Activated CD8-positive, alpha-beta memory T cell treated with anti-CD3 and anti-CD28 coated beads, Interleukin-2, amount 10 ng/mL, durations not matched to agents 7 days and 5 days (primary cell): ENCODE results near the gene SLC4A3. TPM values are rescaled to one million over a fixed set of nuclear protein-coding genes. Genes with fewer than 3 reads are reported as not detected.
A peak's percentile ranks its signal among the peaks of the same experiment; 100 is the strongest.

Source experiments
- ATAC-seq: fragments of 150-1000 bp; cut with Tn5 transposase; one replicate; pipeline ENCODE4 v1.10.0; 2021; ENCODE audit warnings: moderate library complexity
- CTCF ChIA-PET: fragments of 350-600 bp; sonication (Branson Sonifier 250); formaldehyde crosslinking; loops from one replicate; lab custom pipeline; 2021; ENCODE audit warnings: antibody characterized with exemption; lab: Charles Lee
- DNase-seq: peaks from one replicate; pipeline ENCODE4 v3.0.0-alpha.2; 2020
- H3K27ac Mint-ChIP-seq: one replicate; pipeline ENCODE4 v1.8.0; 2021; ENCODE audit warnings: mild to moderate bottlenecking, mixed read lengths
- H3K27me3 Mint-ChIP-seq: one replicate; pipeline ENCODE4 v1.8.0; 2021; ENCODE audit warnings: mixed read lengths
- H3K36me3 Mint-ChIP-seq: one replicate; pipeline ENCODE4 v1.8.0; 2021; ENCODE audit warnings: mild to moderate bottlenecking, mixed read lengths
- H3K4me1 Mint-ChIP-seq: one replicate; pipeline ENCODE4 v1.8.0; 2021; ENCODE audit warnings: mixed read lengths
- H3K4me3 Mint-ChIP-seq: one replicate; pipeline ENCODE4 v1.8.0; 2021; ENCODE audit warnings: mild to moderate bottlenecking, moderate library complexity, mixed read lengths
- H3K9me3 Mint-ChIP-seq: one replicate; pipeline ENCODE4 v1.8.0; 2022; ENCODE audit warnings: low read depth, mixed read lengths
- total RNA-seq, 2 experiments: library from RNA; stranded (reverse); gene quantifications; one replicate each; pipeline ENCODE4 v1.2.3, GENCODE V29; 2021

The SLC4A3 gene
- total RNA-seq: not detected

- CTCF ChIA-PET: interaction anchor here (1.0 to 1.6 kb wide), 4 partner anchors 15 to 85 kb away, joined by 3 to 4 read pairs (median 3); no protein-coding TSS in a partner anchor
- peaks cover 35% of the 10 kb centered on the region for H3K27me3 Mint-ChIP-seq
- peaks cover 4% of the 10 kb centered on the region for H3K4me1 Mint-ChIP-seq
- DNase-seq (no peak), ATAC-seq (peak; percentile 75)
- H3K4me3 Mint-ChIP-seq: no peak within 1 kb of the TSS
- no peaks in the 10 kb centered on the region for H3K9me3 Mint-ChIP-seq
- no peaks in the 10 kb centered on the region for H3K36me3 Mint-ChIP-seq
- no peak within 1 kb of the TSS for H3K27ac Mint-ChIP-seq
These were observed at the start of gene SLC4A3 for GRCh38 chr2:219627103-219628100. Gene SLC4A3, plus strand, starts transcription at chr2:219627630. Its CDS starts 363 bp downstream, at chr2:219627993.

- DNase-seq (no peak), ATAC-seq (no peak)
- Mint-ChIP-seq H3K36me3 (no peaks in the 10 kb centered on the region), H3K27ac (no peak overlapping the region), H3K4me1 (no peaks in the 10 kb centered on the region), H3K4me3 (no peak overlapping the region), H3K27me3 (peaks cover 9% of the 10 kb centered on the region), H3K9me3 (no peaks in the 10 kb centered on the region)
- CTCF ChIA-PET: no interaction called here
These were observed 48.4 kb upstream of the SLC4A3 start for GRCh38 chr2:219578811-219579613.

DNA sequence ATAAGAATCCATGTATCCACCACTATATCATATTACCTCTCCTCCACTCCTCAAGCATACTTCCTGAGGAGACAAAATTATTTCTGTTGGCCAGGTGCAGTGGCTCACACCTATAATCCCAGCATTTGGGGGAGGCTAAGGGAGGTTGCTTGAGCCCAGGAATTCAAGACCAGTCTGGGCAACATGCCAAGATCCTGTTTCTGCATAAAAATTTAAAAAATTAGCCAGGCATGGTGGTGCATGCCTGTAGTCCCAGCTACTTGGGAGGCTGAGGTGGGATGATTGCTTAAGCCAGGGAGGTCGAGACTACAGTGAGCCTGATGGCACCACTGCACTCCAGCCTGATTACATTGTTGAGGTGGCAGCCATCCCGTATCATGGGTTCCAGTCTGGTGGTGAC is 46.1 kb upstream of the SLC4A3 start:
- Mint-ChIP-seq H3K27ac (no peak overlapping the region), H3K36me3 (no peaks in the 10 kb centered on the region), H3K4me3 (no peak overlapping the region), H3K27me3 (peaks cover 13% of the 10 kb centered on the region), H3K4me1 (no peaks in the 10 kb centered on the region), H3K9me3 (no peaks in the 10 kb centered on the region)
- DNase-seq (no peak), ATAC-seq (no peak)
- CTCF ChIA-PET: no interaction called here

GRCh38 chr2:219591091-219591490 is 36.3 kb upstream of the SLC4A3 start:
- Mint-ChIP-seq H3K4me1 (no peaks in the 10 kb centered on the region), H3K27me3 (peaks cover 5% of the 10 kb centered on the region), H3K27ac (no peak overlapping the region), H3K4me3 (no peak overlapping the region), H3K36me3 (no peaks in the 10 kb centered on the region), H3K9me3 (no peaks in the 10 kb centered on the region)
- CTCF ChIA-PET: interaction anchor here (0.7 kb wide), 1 partner anchor 50 kb away, joined by 3 read pairs; no protein-coding TSS in a partner anchor
- DNase-seq (no peak), ATAC-seq (no peak)

- CTCF ChIA-PET: interaction anchor here (1.1 kb wide), 1 partner anchor 52 kb away, joined by 3 read pairs; no protein-coding TSS in a partner anchor
- ATAC-seq (no peak), DNase-seq (no peak)
- H3K4me1 Mint-ChIP-seq: peaks cover 3% of the 10 kb centered on the region
- H3K36me3 Mint-ChIP-seq: no peaks in the 10 kb centered on the region
- H3K27me3 Mint-ChIP-seq: peaks cover 4% of the 10 kb centered on the region
- no peak overlapping the region for H3K27ac Mint-ChIP-seq
- H3K4me3 Mint-ChIP-seq: no peak overlapping the region
- H3K9me3 Mint-ChIP-seq: no peaks in the 10 kb centered on the region
These were observed 34.7 kb upstream of the SLC4A3 start for GRCh38 chr2:219592736-219593135.

- Mint-ChIP-seq H3K4me3 (no peak overlapping the region), H3K27ac (no peak overlapping the region), H3K27me3 (peaks cover 4% of the 10 kb centered on the region), H3K9me3 (no peaks in the 10 kb centered on the region), H3K4me1 (peaks cover 5% of the 10 kb centered on the region), H3K36me3 (no peaks in the 10 kb centered on the region)
- ATAC-seq (no peak), DNase-seq (no peak)
- CTCF ChIA-PET: no interaction called here
These were observed 34.3 kb upstream of the SLC4A3 start for GRCh38 chr2:219593154-219593553.

DNA sequence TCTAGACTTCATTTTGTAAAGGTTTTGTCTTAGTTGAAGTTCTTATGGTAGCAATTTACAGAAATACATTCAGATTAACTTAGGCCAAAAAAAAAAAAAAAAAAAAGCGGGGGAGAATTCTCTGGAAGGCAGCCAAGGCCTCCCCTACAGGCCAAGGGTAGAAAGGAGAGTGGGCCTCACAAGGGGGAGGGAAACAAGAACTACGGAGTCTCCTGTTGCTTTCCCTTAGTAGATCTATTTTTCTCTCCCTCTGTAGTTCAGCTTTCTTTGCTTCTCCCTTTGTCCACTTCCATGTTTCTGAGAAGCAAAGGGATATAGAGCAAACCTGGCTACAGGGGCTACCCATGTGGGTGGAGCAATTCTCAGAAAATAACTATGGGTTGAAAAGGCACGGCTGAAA is 32.2 kb upstream of the SLC4A3 start:
- Mint-ChIP-seq H3K4me3 (no peak overlapping the region), H3K9me3 (no peaks in the 10 kb centered on the region), H3K36me3 (no peaks in the 10 kb centered on the region), H3K27me3 (peaks cover 3% of the 10 kb centered on the region), H3K27ac (no peak overlapping the region), H3K4me1 (peaks cover 16% of the 10 kb centered on the region)
- CTCF ChIA-PET: interaction anchor here (6.5 kb wide), 1 partner anchor 53 kb away, joined by 37 read pairs; the partner anchor contains the start of genes CHPF and TMEM198
- DNase-seq (no peak), ATAC-seq (no peak)

DNA sequence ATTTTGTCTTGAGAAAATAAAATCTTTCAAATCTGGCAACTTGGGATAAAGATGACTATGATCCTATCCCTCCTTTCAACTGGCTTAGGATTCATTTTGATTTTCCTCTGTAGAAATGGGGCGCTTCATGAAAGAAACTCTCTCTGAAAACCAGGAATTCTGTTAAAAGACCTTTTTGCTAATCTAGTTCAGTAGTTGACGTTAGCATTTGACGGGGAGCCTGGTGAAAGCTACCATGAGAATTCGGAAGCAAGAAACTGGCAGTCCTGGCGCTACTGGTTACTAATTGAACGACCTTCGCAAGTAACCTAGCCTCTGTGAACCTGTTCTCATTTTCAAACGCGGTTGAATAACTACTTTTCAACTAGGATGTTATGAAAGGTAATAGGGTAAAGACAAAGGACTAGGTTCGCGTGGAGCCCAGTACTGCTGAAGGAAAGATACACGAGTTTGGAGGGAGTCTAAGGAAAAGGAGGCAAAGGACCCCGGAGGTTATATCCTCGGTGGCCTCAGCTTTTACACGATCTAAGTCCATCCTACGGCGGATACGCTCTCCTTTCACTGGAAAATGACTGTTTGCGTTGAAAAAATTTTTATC is 30.4 kb upstream of the SLC4A3 start:
- H3K4me1 Mint-ChIP-seq: peaks cover 16% of the 10 kb centered on the region
- H3K27me3 Mint-ChIP-seq: peaks cover 3% of the 10 kb centered on the region
- ATAC-seq (peak; percentile 9), DNase-seq (no peak)
- CTCF ChIA-PET: interaction anchor here (1.1 to 6.5 kb wide), 9 partner anchors 12 to 101 kb away, joined by 3 to 37 read pairs (median 3); partner anchors contain the start of genes CHPF, GMPPA and TMEM198
- H3K36me3 Mint-ChIP-seq: peaks cover 2% of the 10 kb centered on the region
- peak overlapping the region; percentile 93 for H3K27ac Mint-ChIP-seq
- no peaks in the 10 kb centered on the region for H3K9me3 Mint-ChIP-seq
- H3K4me3 Mint-ChIP-seq: peak overlapping the region; percentile 94

- Mint-ChIP-seq H3K27ac (peak within 1 kb of the TSS; percentile 93), H3K9me3 (no peaks in the 10 kb centered on the region), H3K27me3 (peaks cover 3% of the 10 kb centered on the region), H3K4me3 (peak within 1 kb of the TSS; percentile 94), H3K36me3 (peaks cover 2% of the 10 kb centered on the region), H3K4me1 (peaks cover 16% of the 10 kb centered on the region)
- ATAC-seq (peak; percentile 91), DNase-seq (peak; percentile 96)
- CTCF ChIA-PET: interaction anchor here (0.8 to 6.5 kb wide), 11 partner anchors 11 to 102 kb away, joined by 3 to 37 read pairs (median 3); partner anchors contain the start of genes CHPF, GMPPA and TMEM198
These were observed 29.7 kb upstream of the SLC4A3 start, which contains the start of gene STK11IP for GRCh38 chr2:219597552-219598307. Gene STK11IP, plus strand, starts transcription at chr2:219597857. Its CDS starts 263 bp downstream, at chr2:219598120.

- Mint-ChIP-seq H3K27me3 (peaks cover 3% of the 10 kb centered on the region), H3K4me1 (peaks cover 16% of the 10 kb centered on the region), H3K9me3 (no peaks in the 10 kb centered on the region), H3K36me3 (peaks cover 2% of the 10 kb centered on the region), H3K4me3 (peak overlapping the region; percentile 94), H3K27ac (peak overlapping the region; percentile 93)
- CTCF ChIA-PET: interaction anchor here (0.8 to 6.5 kb wide), 4 partner anchors 37 to 68 kb away, joined by 3 to 37 read pairs (median 4); partner anchors contain the start of genes CHPF and TMEM198
- DNase-seq (no peak), ATAC-seq (no peak)
These were observed 28.9 kb upstream of the SLC4A3 start for GRCh38 chr2:219598308-219599078.

GRCh38 chr2:219603771-219604170 is 23.7 kb upstream of the SLC4A3 start:
- Mint-ChIP-seq H3K4me1 (peaks cover 5% of the 10 kb centered on the region), H3K4me3 (no peak overlapping the region), H3K27ac (no peak overlapping the region), H3K27me3 (no peaks in the 10 kb centered on the region), H3K36me3 (peaks cover 3% of the 10 kb centered on the region), H3K9me3 (no peaks in the 10 kb centered on the region)
- CTCF ChIA-PET: no interaction called here
- DNase-seq (no peak), ATAC-seq (no peak)
